Measurements from ENCODE around the gene NCKAP1. TPM values are rescaled to one million over a fixed set of nuclear protein-coding genes. Genes with fewer than 3 reads are reported as not detected.

Gene NCKAP1
- total RNA-seq, 4 donors from 2014 or later, result 88.3 to 160 (median 122) TPM

DNA sequence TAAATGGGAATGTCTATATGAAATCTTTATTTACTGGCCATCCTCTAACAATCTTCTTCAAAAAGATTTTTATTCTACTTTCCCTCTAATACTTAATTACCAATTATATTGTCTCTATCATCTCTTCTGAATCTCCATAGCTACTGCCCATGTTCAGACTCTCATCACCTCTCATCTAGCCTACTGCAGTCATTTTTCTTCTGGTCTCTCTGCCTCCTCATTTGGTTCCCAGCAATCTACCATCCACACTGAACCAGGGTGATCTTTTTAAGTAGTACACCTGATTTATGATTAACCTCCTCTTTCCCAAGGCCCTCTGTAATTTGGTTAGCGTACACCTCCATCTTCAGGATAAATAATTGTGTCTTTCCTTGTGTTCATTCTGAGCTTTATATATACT, 57.6 kb downstream of the NCKAP1 start:
- WGBS, 2 donors, result 92 to 100% methylated on average over 1 of the region's 1 CpG
- H3K4me3 ChIP-seq (ENCODE audit: low read depth, poor library complexity, severe bottlenecking), result no peak overlapping the region
- no peak for DNase-seq (ENCODE audit: low spot score in 2 of 2)
- intact Hi-C loops (cut with DNase I; ENCODE audit: low total_unique reads), result no loop called here
- TF ChIP-seq POLR2A (IDR thresholded peaks at IDR 0.05), result no peak
- TF ChIP-seq, protein P1, sequence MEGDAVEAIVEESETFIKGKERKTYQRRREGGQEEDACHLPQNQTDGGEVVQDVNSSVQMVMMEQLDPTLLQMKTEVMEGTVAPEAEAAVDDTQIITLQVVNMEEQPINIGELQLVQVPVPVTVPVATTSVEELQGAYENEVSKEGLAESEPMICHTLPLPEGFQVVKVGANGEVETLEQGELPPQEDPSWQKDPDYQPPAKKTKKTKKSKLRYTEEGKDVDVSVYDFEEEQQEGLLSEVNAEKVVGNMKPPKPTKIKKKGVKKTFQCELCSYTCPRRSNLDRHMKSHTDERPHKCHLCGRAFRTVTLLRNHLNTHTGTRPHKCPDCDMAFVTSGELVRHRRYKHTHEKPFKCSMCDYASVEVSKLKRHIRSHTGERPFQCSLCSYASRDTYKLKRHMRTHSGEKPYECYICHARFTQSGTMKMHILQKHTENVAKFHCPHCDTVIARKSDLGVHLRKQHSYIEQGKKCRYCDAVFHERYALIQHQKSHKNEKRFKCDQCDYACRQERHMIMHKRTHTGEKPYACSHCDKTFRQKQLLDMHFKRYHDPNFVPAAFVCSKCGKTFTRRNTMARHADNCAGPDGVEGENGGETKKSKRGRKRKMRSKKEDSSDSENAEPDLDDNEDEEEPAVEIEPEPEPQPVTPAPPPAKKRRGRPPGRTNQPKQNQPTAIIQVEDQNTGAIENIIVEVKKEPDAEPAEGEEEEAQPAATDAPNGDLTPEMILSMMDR (IDR thresholded peaks at IDR 0.05), result no peak

DNA sequence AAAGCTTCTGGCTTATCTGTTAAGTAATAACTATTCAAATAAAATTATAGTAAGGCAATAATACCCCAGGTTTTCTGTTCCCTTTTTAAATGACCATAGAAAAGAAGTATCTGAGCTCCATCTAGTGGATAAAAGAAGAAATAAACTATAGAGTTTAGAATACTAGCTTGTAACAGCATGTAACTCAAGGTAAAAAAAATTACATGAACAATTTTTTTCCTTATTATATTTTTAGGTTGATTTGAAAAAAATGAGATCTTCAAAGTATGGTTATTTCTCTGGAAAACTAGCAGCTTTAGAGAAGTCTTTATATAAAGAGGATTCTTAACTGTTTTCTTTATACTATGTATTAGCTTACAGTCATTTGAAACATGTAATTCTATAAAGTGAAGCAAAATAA, 58.1 kb downstream of the NCKAP1 start:
- intact Hi-C loops (cut with DNase I; ENCODE audit: low total_unique reads), result no loop called here
- no peak for DNase-seq (ENCODE audit: low spot score in 2 of 2)
- H3K4me3 ChIP-seq (ENCODE audit: low read depth, poor library complexity, severe bottlenecking), result no peak overlapping the region
- no peak for TF ChIP-seq POLR2A (IDR thresholded peaks at IDR 0.05)
- TF ChIP-seq, protein P1 (IDR thresholded peaks at IDR 0.05), result no peak

DNA sequence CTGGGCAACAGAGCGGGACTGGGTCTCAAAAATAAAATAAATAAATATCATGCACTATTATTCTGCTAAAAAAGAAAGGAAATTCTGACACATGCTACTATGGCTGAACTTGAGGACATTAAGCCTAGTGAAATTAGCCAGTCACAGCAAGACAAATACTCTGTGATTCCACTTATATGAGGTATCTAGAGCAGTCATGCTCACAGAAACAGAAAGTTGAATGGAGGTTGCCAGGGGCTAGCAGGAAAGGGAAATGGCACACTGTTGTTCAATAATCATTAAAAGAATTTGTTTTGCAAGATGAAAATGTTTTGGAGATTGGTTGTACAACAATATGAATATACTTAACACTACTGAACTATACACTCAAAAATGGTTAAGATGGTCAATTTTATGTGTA, 60.8 kb downstream of the NCKAP1 start:
- no peak for DNase-seq (ENCODE audit: low spot score in 2 of 2)
- intact Hi-C loops (cut with DNase I; ENCODE audit: low total_unique reads), result no loop called here
- WGBS, 2 donors, result 95 to 100% methylated on average over 1 of the region's 1 CpG
- no peak overlapping the region for H3K4me3 ChIP-seq (ENCODE audit: low read depth, poor library complexity, severe bottlenecking)
- TF ChIP-seq, protein P1 (IDR thresholded peaks at IDR 0.05), result no peak
- TF ChIP-seq POLR2A (IDR thresholded peaks at IDR 0.05), result no peak

DNA sequence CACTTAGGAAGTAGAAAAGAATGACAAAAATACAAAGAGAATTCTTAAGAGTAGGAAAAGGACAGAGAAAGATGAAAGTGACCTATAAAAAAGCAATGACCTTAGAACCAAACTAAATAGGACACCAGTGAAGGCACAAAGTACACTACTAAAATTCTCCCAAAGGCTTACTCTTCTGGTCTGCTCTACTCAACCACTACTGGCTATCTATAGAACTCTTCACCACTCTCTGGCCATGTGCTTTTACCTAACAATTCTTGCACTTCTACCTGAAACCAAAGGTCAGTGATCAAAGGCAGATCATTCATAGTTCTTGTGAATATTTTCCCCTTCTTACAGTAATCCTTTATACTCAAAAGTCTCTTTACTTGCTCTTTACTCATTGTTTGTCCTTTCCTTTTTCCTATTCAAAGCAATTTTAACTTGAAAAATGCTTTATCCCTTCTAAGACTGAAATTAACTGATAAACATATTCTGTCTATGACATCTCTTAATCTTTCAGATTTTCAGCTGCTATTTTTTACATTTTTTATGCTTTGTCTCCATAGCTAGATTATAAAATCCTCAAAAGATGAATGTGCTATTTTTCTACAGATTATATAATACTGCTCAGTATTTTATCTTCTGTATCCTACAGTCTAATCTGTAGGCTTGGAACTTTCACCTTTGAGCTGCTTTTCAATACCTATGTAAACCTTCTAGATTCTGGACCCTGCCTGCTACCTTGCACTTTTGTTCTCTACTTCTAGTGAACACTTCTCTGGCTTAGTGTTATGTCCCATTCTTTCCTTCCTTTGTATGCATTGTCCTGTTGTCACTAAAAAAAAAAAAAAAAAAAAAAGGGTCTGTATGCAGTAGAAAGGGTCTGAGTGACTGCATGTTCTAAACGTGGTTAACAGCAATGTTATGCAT, 64.6 kb downstream of the NCKAP1 start:
- TF ChIP-seq, protein P1 (IDR thresholded peaks at IDR 0.05), result no peak
- no peak for TF ChIP-seq POLR2A (IDR thresholded peaks at IDR 0.05)
- WGBS, 2 donors, result 48 to 70% methylated on average over 1 of the region's 1 CpG
- intact Hi-C loops (cut with DNase I; ENCODE audit: low total_unique reads), result no loop called here

DNA sequence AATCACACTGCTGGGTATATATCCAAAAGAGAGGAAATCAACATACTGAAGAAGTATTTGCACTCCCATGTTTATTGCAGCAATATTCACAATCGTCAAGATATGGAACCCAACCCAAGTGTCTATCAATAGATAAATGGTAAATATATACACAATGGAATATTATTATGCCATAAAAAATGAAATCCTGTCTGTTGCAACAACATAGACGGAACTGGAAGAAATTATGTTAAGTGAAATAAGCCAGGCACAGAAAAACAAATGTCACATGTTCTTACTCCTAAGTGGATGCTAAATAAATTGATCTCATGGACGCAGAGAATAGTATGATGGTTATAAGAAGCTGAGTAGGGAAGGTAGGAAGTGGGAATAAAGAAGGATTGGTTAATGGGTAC, 65.7 kb downstream of the NCKAP1 start:
- intact Hi-C loops (cut with DNase I; ENCODE audit: low total_unique reads), result no loop called here
- TF ChIP-seq, protein P1 (IDR thresholded peaks at IDR 0.05), result no peak
- no peak for TF ChIP-seq POLR2A (IDR thresholded peaks at IDR 0.05)
- 94 to 96% methylated on average over 3 of the region's 3 CpGs for WGBS, 2 donors
- DNase-seq (ENCODE audit: low spot score in 2 of 2), result no peak
- no peak overlapping the region for H3K4me3 ChIP-seq (ENCODE audit: low read depth, poor library complexity, severe bottlenecking)

More for the DNA sequence above, 64.6 kb downstream of the NCKAP1 start:
- no peak for DNase-seq (ENCODE audit: low spot score in 2 of 2)
- H3K4me3 ChIP-seq (ENCODE audit: low read depth, poor library complexity, severe bottlenecking), result no peak overlapping the region
